Kidney (tissue), 14 donors: ENCODE data around the gene CALR. TPM values are rescaled to one million over a fixed set of nuclear protein-coding genes. Genes with fewer than 3 reads are reported as not detected.

Experiments used
- DNase-seq, 5 donors: peaks; one replicate each; pipeline ENCODE4 v3.0.0-alpha.2; 2013 to 2020
- FAIRE-seq: peaks from 2 replicates; lab custom pipeline; 2012; peaks lifted over from hg19 to GRCh38; lab: Jason Lieb, UNC
- H3K27ac ChIP-seq, 2 donors: one replicate each; pipeline ENCODE4 v1.7.0; 2013; ENCODE audit warnings: low read depth in 2 of 2, low read length in 2 of 2, inconsistent platforms in 1 of 2
- H3K27me3 ChIP-seq: one replicate; pipeline ENCODE4 v1.7.1; 2013; ENCODE audit warnings: low read length, inconsistent platforms; ENCODE audit not compliant: control insufficient read depth, insufficient read depth
- H3K36me3 ChIP-seq, 3 donors: one replicate each; pipeline versions ENCODE4 v1.7.0 to v1.7.1; 2013; ENCODE audit warnings: low read length in 3 of 3, control low read depth in 1 of 3, inconsistent platforms in 1 of 3; ENCODE audit not compliant: insufficient read depth in 3 of 3, control insufficient read depth in 2 of 3
- H3K4me1 ChIP-seq, 3 donors: one replicate each; pipeline versions ENCODE4 v1.7.0 to v1.7.1; 2013; ENCODE audit warnings: low read length in 3 of 3, inconsistent platforms in 1 of 3, low read depth in 1 of 3; ENCODE audit not compliant: control insufficient read depth in 2 of 3, insufficient read depth in 2 of 3
- H3K4me3 ChIP-seq, 3 donors: one replicate each; pipeline versions ENCODE4 v1.7.0 to v1.8.1; 2013; ENCODE audit warnings: low read length in 3 of 3, control low read depth in 1 of 3, inconsistent platforms in 1 of 3
- H3K9ac ChIP-seq, 3 donors: one replicate each; pipeline versions ENCODE4 v1.7.0 to v1.7.1; 2013; ENCODE audit warnings: low read length in 3 of 3, control low read depth in 1 of 3, inconsistent platforms in 1 of 3
- H3K9me3 ChIP-seq, 3 donors: one replicate each; pipeline versions ENCODE4 v1.7.0 to v1.7.1; 2013; ENCODE audit warnings: low read length in 3 of 3, control low read depth in 1 of 3, inconsistent platforms in 1 of 3; ENCODE audit not compliant: control insufficient read depth in 2 of 3, insufficient read depth in 1 of 3
- intact Hi-C: fragments of 100-400 bp; cut with DNase I; formaldehyde crosslinking; loops from one replicate; pipeline ENCODE4 v1.11.1; 2022
- polyA plus RNA-seq: library from polyadenylated mRNA; stranded (reverse); fragments of 350-450 nt; fragmentation: Illumina TruSeq; extraction: RNeasy Lipid Tissue Mini Kit (QIAGEN cat#74804); gene quantifications from one replicate; pipeline ENCODE4 v1.2.3, GENCODE V29; 2014; ENCODE audit warnings: low read depth, low replicate concordance; ENCODE audit not compliant: insufficient read depth
- total RNA-seq: library from RNA; stranded (reverse); fragmentation: NEBNext Ultra II Directional; extraction: Animal tissue kit (Norgen Biotek cat#: 25700); gene quantifications from one replicate; pipeline ENCODE4 v1.2.1, GENCODE V29; 2021
- TF ChIP-seq, protein P1 (sequence below): IDR thresholded peaks from 3 replicates; pipeline ENCODE4 v1.5.1; 2012; ENCODE audit warnings: mild to moderate bottlenecking, moderate library complexity, borderline replicate concordance; ENCODE audit not compliant: insufficient read depth; ENCODE audit errors: extremely low read depth
- donor health status: control.
- donor health status: control.
- donor health status: control.
- donor health status: control.
- donor health status: control.
- donor health status: DM: yes; HTN: yes; CAD: no.
- donor health status: Normal renal cell carcinoma (clear cell type).

The CALR gene
- total and polyA plus RNA-seq, 2 donors from 2014 or later = 1,037 to 1,087 TPM

DNA sequence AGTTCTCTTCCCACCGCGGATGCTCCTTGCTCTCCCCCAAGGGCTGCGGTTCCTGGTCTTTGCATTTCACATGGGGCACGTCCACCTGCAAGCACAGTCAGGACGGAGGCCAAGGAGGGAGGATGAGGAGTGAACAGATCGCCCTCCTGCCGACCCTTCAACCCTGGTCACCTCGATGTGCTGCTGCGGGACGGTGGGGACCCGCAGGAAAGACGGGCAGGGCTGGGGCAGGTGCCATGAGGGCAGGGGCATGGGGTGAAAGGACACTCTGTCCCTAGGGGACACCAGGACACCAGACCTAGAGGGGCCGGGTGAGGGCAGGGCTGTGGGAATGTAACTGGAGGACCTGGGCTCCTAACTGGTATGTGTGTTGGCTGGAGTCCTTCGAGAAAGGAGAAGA lies 20.2 kb upstream of the CALR start:
- DNase-seq (no peak), FAIRE-seq (no peak)
- Histone ChIP-seq H3K27ac (no peak overlapping the region), H3K4me3 (no peak overlapping the region), H3K36me3 (peaks cover 0 to 10% (median 10%) of the 10 kb centered on the region in 3 donors), H3K27me3 (no peaks in the 10 kb centered on the region), H3K4me1 (peaks cover 0 to 5% (median 4%) of the 10 kb centered on the region in 3 donors), H3K9me3 (no peaks in the 10 kb centered on the region), H3K9ac (no peak overlapping the region)
- intact Hi-C loops = no loop called here
- TF ChIP-seq, protein P1, sequence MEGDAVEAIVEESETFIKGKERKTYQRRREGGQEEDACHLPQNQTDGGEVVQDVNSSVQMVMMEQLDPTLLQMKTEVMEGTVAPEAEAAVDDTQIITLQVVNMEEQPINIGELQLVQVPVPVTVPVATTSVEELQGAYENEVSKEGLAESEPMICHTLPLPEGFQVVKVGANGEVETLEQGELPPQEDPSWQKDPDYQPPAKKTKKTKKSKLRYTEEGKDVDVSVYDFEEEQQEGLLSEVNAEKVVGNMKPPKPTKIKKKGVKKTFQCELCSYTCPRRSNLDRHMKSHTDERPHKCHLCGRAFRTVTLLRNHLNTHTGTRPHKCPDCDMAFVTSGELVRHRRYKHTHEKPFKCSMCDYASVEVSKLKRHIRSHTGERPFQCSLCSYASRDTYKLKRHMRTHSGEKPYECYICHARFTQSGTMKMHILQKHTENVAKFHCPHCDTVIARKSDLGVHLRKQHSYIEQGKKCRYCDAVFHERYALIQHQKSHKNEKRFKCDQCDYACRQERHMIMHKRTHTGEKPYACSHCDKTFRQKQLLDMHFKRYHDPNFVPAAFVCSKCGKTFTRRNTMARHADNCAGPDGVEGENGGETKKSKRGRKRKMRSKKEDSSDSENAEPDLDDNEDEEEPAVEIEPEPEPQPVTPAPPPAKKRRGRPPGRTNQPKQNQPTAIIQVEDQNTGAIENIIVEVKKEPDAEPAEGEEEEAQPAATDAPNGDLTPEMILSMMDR = no peak

DNA sequence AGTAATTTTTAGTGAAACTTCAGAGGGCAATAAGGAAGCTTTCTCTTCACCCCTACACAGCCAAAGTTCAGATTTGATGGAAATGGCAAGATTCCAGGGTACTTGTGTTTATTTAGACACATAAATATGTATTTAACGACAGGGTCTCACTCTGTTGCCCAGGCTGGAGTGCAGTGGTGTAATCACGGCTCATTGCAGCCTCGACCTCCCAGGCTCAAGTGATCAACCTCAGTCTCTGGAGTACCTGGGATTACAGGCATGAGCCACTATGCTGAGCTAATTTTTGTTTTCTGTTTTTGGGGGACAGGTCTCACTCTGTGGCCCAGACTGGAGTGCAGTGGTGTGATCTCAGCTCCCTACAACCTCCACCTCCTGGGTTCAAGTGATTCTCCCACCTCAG lies 17.4 kb upstream of the CALR start:
- no peak overlapping the region for H3K27ac ChIP-seq
- no peak overlapping the region for H3K9ac ChIP-seq
- intact Hi-C loops = no loop called here
- peaks cover 0 to 3% (median 0%) of the 10 kb centered on the region in 3 donors for H3K4me1 ChIP-seq
- peaks cover 2 to 28% (median 19%) of the 10 kb centered on the region in 3 donors for H3K36me3 ChIP-seq
- FAIRE-seq = no peak
- TF ChIP-seq, protein P1 = no peak
- no peak overlapping the region for H3K4me3 ChIP-seq
- no peak for DNase-seq
- no peaks in the 10 kb centered on the region for H3K27me3 ChIP-seq
- H3K9me3 ChIP-seq = no peaks in the 10 kb centered on the region

DNA sequence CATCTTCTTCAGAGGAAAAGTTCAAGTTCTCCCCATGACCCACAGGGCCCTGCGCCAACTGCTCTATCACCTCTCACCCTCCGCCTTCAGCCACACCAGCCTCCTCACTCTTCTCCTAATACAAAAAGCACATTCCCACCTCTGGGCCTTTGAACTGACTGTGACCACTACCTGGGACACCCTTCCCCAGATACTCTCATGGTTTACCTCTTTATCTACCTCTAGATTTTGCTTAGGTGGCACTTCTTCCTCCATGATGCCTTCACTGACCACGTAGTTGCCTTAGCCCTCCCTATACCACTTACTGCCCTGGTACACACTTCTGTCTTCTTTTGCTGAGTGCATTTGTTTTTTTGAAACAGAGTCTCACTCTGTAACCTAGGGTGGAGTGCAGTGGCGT lies 15.4 kb upstream of the CALR start:
- no peak overlapping the region for H3K9ac ChIP-seq
- no peak for DNase-seq
- intact Hi-C loops = no loop called here
- H3K9me3 ChIP-seq = no peaks in the 10 kb centered on the region
- no peaks in the 10 kb centered on the region for H3K27me3 ChIP-seq
- TF ChIP-seq, protein P1 = no peak
- no peak overlapping the region for H3K27ac ChIP-seq
- H3K36me3 ChIP-seq = peaks cover 6 to 34% (median 27%) of the 10 kb centered on the region in 3 donors
- H3K4me3 ChIP-seq = no peak overlapping the region
- H3K4me1 ChIP-seq = peaks cover 0 to 3% (median 0%) of the 10 kb centered on the region in 3 donors
- no peak for FAIRE-seq
